GM18508 (cell line): ENCODE data around the gene ADAMTS2.

Experiments
- ATAC-seq: cut with Tn5 transposase; IDR thresholded peaks from one replicate; pipeline ENCODE4 v1.9.1; 2021; ENCODE audit warnings: moderate number of reproducible peaks; ENCODE audit not compliant: insufficient read depth, unreplicated experiment

Gene ADAMTS2

GRCh38 chr5:179301376-179301775 is 43.9 kb downstream of the ADAMTS2 start:
- ATAC-seq = no peak

GRCh38 chr5:179300581-179301180 is 44.6 kb downstream of the ADAMTS2 start:
- ATAC-seq = no peak

- no peak for ATAC-seq
These were observed 46.9 kb downstream of the ADAMTS2 start for GRCh38 chr5:179298181-179298993.

- no peak for ATAC-seq
These were observed 47.6 kb downstream of the ADAMTS2 start for GRCh38 chr5:179297486-179298180.

- no peak for ATAC-seq
These were observed 48.2 kb downstream of the ADAMTS2 start for GRCh38 chr5:179297026-179297425.

- ATAC-seq = no peak
These were observed 49.0 kb downstream of the ADAMTS2 start for GRCh38 chr5:179296150-179296821.

GRCh38 chr5:179295778-179296149 is 49.5 kb downstream of the ADAMTS2 start:
- ATAC-seq = no peak

GRCh38 chr5:179294891-179295777 is 50.1 kb downstream of the ADAMTS2 start:
- no peak for ATAC-seq

GRCh38 chr5:179294131-179294780 is 51.0 kb downstream of the ADAMTS2 start:
- ATAC-seq = no peak

GRCh38 chr5:179292681-179293635 is 52.3 kb downstream of the ADAMTS2 start:
- ATAC-seq = no peak

- ATAC-seq = no peak
These were observed 53.1 kb downstream of the ADAMTS2 start for GRCh38 chr5:179292202-179292601.

GRCh38 chr5:179290681-179291540 is 54.4 kb downstream of the ADAMTS2 start:
- ATAC-seq = no peak

GRCh38 chr5:179289756-179290385 is 55.4 kb downstream of the ADAMTS2 start:
- no peak for ATAC-seq

GRCh38 chr5:179288809-179289185 is 56.5 kb downstream of the ADAMTS2 start:
- no peak for ATAC-seq

GRCh38 chr5:179288101-179288808 is 57.0 kb downstream of the ADAMTS2 start:
- ATAC-seq = no peak

GRCh38 chr5:179287631-179288030 is 57.6 kb downstream of the ADAMTS2 start:
- ATAC-seq = no peak
